Left hindlimb (tissue), 1 donor: ENCODE data around the gene EVC2.

Experiments
- DNase-seq: peaks from one replicate; pipeline ENCODE4 v3.0.0-alpha.2; 2018

The EVC2 gene

GRCh38 chr4:5552451-5552850 is 155.9 kb downstream of the EVC2 start:
- DNase-seq = no peak

GRCh38 chr4:5547651-5548249 is 160.6 kb downstream of the EVC2 start:
- no peak for DNase-seq

- no peak for DNase-seq
These were observed 163.1 kb downstream of the EVC2 start for GRCh38 chr4:5545271-5545670.

- DNase-seq = no peak
These were observed 163.6 kb downstream of the EVC2 start for GRCh38 chr4:5544762-5545161.

- DNase-seq = no peak
These were observed 164.7 kb downstream of the EVC2 start for GRCh38 chr4:5543681-5544080.

GRCh38 chr4:5541169-5541568 is 167.2 kb downstream of the EVC2 start:
- no peak for DNase-seq

- DNase-seq = no peak
These were observed 168.8 kb downstream of the EVC2 start for GRCh38 chr4:5539584-5539983.

- no peak for DNase-seq
These were observed 176.3 kb downstream of the EVC2 start for GRCh38 chr4:5532100-5532499.

- no peak for DNase-seq
These were observed 180.3 kb downstream of the EVC2 start for GRCh38 chr4:5528031-5528436.

- no peak for DNase-seq
These were observed 181.1 kb downstream of the EVC2 start for GRCh38 chr4:5527211-5527610.

- no peak for DNase-seq
These were observed 182.1 kb downstream of the EVC2 start for GRCh38 chr4:5526080-5526846.

- DNase-seq = peak; percentile 46
These were observed 183.7 kb downstream of the EVC2 start for GRCh38 chr4:5524446-5525299.

- no peak for DNase-seq
These were observed 191.0 kb downstream of the EVC2 start for GRCh38 chr4:5517372-5517771.

GRCh38 chr4:5515646-5516045 is 192.7 kb downstream of the EVC2 start:
- no peak for DNase-seq
